PFSK-1 (cell line): Measurements from ENCODE around the gene AREG.

Source experiments
- POLR2AphosphoS5 ChIP-seq: IDR thresholded peaks from 2 replicates; pipeline ENCODE4 v1.6.1; 2012; ENCODE audit warnings: low read depth, mild to moderate bottlenecking, control low read depth, low read length, moderate library complexity
- SIN3A ChIP-seq: IDR thresholded peaks from 2 replicates; pipeline ENCODE4 v1.6.1; 2012; ENCODE audit warnings: mild to moderate bottlenecking, low read length, moderate library complexity, borderline replicate concordance; ENCODE audit not compliant: insufficient read depth
- TAF1 ChIP-seq: IDR thresholded peaks from 2 replicates; pipeline ENCODE4 v1.6.1; 2012; ENCODE audit warnings: low read length, control low read depth, borderline replicate concordance; ENCODE audit not compliant: insufficient read depth
- TF ChIP-seq, protein P1 (sequence below), 2 experiments: IDR thresholded peaks; 2 replicates each; pipeline versions ENCODE4 v1.6.1 to v1.8.0; 2011 to 2012; ENCODE audit warnings: low read depth in 2 of 2, low read length in 2 of 2, control low read depth in 1 of 2, inconsistent platforms in 1 of 2, mild to moderate bottlenecking in 1 of 2, moderate library complexity in 1 of 2; ENCODE audit not compliant: insufficient read depth in 1 of 2

DNA sequence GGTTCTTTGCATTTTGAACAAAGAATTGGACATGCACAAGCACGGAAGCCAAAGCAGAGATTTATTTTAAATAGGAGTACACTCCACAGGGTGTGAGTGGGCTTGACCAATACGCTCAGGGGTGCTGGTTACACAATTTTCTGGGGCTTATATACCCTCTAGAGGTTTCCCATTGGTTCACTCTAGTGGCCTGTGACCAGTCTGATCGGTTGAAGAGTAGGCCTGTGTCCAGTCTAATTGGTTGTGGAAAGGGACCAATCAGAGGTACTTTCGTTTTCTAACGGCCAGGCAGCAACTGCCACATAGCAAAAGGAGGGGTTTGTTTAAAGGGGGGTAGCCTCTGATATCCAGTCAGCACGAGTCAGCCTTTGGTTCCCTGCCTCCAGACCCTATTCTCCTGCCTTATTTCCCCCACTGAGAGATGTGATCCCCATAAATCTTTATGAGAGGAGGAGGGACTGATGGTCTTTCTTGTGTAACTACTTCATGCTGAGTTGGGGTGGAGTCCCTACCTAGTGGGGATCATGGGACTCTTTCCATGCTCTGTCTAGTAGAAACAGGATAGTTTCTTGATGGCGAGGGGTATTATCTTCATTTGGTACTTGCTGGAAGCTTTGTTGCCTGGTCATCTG is 11.3 kb upstream of the AREG start:
- TF ChIP-seq POLR2AphosphoS5 (no peak), TAF1 (no peak), SIN3A (no peak)
- TF ChIP-seq, protein P1, sequence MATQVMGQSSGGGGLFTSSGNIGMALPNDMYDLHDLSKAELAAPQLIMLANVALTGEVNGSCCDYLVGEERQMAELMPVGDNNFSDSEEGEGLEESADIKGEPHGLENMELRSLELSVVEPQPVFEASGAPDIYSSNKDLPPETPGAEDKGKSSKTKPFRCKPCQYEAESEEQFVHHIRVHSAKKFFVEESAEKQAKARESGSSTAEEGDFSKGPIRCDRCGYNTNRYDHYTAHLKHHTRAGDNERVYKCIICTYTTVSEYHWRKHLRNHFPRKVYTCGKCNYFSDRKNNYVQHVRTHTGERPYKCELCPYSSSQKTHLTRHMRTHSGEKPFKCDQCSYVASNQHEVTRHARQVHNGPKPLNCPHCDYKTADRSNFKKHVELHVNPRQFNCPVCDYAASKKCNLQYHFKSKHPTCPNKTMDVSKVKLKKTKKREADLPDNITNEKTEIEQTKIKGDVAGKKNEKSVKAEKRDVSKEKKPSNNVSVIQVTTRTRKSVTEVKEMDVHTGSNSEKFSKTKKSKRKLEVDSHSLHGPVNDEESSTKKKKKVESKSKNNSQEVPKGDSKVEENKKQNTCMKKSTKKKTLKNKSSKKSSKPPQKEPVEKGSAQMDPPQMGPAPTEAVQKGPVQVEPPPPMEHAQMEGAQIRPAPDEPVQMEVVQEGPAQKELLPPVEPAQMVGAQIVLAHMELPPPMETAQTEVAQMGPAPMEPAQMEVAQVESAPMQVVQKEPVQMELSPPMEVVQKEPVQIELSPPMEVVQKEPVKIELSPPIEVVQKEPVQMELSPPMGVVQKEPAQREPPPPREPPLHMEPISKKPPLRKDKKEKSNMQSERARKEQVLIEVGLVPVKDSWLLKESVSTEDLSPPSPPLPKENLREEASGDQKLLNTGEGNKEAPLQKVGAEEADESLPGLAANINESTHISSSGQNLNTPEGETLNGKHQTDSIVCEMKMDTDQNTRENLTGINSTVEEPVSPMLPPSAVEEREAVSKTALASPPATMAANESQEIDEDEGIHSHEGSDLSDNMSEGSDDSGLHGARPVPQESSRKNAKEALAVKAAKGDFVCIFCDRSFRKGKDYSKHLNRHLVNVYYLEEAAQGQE (IDR thresholded peaks at IDR 0.05; ENCODE audit: insufficient read depth in 1 of 2, low read depth in 2 of 2, low read length in 2 of 2): no peak
